Liver (tissue), 2 donors: ENCODE data around the gene ATAD3C.

Experiments
- TF ChIP-seq, protein P1 (sequence below): fragments of 150-350 bp; IDR thresholded peaks from 2 replicates; pipeline ENCODE4 v1.5.1; 2017; ENCODE audit warnings: improper control_type of control experiment, low read depth, low read length; ENCODE audit not compliant: missing input control
- TF ChIP-seq, protein P2 (sequence below): IDR thresholded peaks from 2 replicates; pipeline ENCODE4 v1.6.1; 2016; ENCODE audit warnings: antibody characterized with exemption
- donor health status: healthy.

DNA sequence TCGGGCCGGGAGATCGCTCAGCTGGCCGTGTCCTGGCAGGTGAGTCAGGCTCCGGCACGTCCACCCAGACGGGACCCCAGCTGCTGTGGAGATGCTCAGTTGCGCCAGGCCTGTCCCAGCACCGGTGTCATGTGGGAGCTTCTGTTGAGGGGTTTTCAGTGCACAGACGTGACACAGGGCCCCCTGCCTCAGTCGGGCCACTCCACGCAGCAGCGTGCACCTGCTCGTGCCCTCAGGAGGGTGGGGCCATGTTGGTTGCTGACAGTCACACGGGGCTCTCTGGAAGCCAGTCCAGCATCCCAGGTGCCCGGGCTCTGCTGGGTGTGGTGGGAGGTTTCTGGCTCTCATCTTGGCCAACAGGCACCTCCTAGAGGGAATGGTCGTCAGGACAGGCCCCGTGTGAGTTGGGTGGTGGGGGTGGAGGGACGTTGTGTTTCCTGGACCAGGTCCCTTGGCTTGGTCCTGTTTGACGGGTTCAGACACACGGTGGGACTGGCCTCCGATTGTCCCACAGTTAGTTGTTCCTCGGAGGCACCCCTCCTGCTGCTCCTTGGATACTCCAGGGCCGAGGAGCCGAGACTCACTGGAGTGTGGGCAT is 41.2 kb downstream of the ATAD3C start:
- TF ChIP-seq, protein P1, sequence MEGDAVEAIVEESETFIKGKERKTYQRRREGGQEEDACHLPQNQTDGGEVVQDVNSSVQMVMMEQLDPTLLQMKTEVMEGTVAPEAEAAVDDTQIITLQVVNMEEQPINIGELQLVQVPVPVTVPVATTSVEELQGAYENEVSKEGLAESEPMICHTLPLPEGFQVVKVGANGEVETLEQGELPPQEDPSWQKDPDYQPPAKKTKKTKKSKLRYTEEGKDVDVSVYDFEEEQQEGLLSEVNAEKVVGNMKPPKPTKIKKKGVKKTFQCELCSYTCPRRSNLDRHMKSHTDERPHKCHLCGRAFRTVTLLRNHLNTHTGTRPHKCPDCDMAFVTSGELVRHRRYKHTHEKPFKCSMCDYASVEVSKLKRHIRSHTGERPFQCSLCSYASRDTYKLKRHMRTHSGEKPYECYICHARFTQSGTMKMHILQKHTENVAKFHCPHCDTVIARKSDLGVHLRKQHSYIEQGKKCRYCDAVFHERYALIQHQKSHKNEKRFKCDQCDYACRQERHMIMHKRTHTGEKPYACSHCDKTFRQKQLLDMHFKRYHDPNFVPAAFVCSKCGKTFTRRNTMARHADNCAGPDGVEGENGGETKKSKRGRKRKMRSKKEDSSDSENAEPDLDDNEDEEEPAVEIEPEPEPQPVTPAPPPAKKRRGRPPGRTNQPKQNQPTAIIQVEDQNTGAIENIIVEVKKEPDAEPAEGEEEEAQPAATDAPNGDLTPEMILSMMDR = no peak
- TF ChIP-seq, protein P2, sequence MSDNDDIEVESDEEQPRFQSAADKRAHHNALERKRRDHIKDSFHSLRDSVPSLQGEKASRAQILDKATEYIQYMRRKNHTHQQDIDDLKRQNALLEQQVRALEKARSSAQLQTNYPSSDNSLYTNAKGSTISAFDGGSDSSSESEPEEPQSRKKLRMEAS = no peak
